ENCODE measurements around the gene ALLC.

- no peak for TF ChIP-seq EZH2 (IDR thresholded peaks at IDR 0.05)
- TF ChIP-seq POLR2AphosphoS5 (IDR thresholded peaks at IDR 0.05; ENCODE audit: borderline replicate concordance, low read depth, low read length) = no peak
Observed at GRCh38 chr2:3703236-3703756, 45.3 kb downstream of the ALLC start, which contains the start of gene DCDC2C.

Data from SK-N-MC (cell line).